ENCODE measurements around the gene ACTMAP. TPM values are rescaled to one million over a fixed set of nuclear protein-coding genes. Genes with fewer than 3 reads are reported as not detected.

Gene ACTMAP
- total RNA-seq, 2 experiments from 2014 or later = 3.9 to 5.7 TPM

GRCh38 chr19:40798683-40799557, 48.6 kb upstream of the ACTMAP start, which contains the start of gene EGLN2:
TSS of gene EGLN2 (plus strand) at chr19:40799191. CDS start at chr19:40800573, 1,382 bp downstream.
- intact Hi-C loops (cut with DNase I, micrococcal nuclease) = loop anchor here (1.0 to 2.0 kb wide), 4 partner anchors 21 to 82 kb away; partner anchors contain the start of genes ACTMAP (in 1 of the 2), COQ8B (in 1 of the 2), ITPKC (in 1 of the 2) and RAB4B (in 1 of the 2)
- Mint-ChIP-seq H3K4me3 (peak within 1 kb of the TSS; percentile 96), H3K27ac (peak within 1 kb of the TSS; percentile 98), H3K9me3 (no peaks in the 10 kb centered on the region), H3K36me3 (ENCODE audit: low read depth) (peaks cover 44% of the 10 kb centered on the region), H3K4me1 (ENCODE audit: low read depth) (peaks cover 50% of the 10 kb centered on the region), H3K27me3 (no peaks in the 10 kb centered on the region)
- H3K27me3 ChIP-seq (ENCODE audit: control insufficient read depth in 1 of 2, insufficient read depth in 2 of 2, low read length in 2 of 2) = no peaks in the 10 kb centered on the region
- H3K4me1 ChIP-seq (ENCODE audit: insufficient read depth, low read length) = peaks cover 52% of the 10 kb centered on the region
- H3K36me3 ChIP-seq (ENCODE audit: insufficient read depth, low read length) = peaks cover 15% of the 10 kb centered on the region
- peak within 1 kb of the TSS; percentile 88 to 96 for H3K27ac ChIP-seq (ENCODE audit: low read depth in 1 of 2, low read length in 2 of 2)
- POLR2A ChIA-PET = interaction anchor here (0.6 to 6.9 kb wide), 24 partner anchors 8 to 845 kb away, joined by 3 to 198 read pairs (median 6); partner anchors contain the start of genes ACTMAP, BLVRB, COQ8B and HNRNPUL1
- TF ChIP-seq, protein P1, sequence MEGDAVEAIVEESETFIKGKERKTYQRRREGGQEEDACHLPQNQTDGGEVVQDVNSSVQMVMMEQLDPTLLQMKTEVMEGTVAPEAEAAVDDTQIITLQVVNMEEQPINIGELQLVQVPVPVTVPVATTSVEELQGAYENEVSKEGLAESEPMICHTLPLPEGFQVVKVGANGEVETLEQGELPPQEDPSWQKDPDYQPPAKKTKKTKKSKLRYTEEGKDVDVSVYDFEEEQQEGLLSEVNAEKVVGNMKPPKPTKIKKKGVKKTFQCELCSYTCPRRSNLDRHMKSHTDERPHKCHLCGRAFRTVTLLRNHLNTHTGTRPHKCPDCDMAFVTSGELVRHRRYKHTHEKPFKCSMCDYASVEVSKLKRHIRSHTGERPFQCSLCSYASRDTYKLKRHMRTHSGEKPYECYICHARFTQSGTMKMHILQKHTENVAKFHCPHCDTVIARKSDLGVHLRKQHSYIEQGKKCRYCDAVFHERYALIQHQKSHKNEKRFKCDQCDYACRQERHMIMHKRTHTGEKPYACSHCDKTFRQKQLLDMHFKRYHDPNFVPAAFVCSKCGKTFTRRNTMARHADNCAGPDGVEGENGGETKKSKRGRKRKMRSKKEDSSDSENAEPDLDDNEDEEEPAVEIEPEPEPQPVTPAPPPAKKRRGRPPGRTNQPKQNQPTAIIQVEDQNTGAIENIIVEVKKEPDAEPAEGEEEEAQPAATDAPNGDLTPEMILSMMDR (IDR thresholded peaks at IDR 0.05) = no peak
- H3K9me3 ChIP-seq (ENCODE audit: control insufficient read depth in 1 of 2, insufficient read depth in 1 of 2, low read length in 2 of 2) = no peaks in the 10 kb centered on the region
- CTCF ChIA-PET = interaction anchor here (0.6 to 2.3 kb wide), 14 partner anchors 8 to 164 kb away, joined by 3 to 24 read pairs (median 5); partner anchors contain the start of genes ACTMAP, COQ8B, ITPKC and NUMBL
- ATAC-seq (ENCODE audit: poor library complexity) (peak; percentile 81), DNase-seq (peak; percentile 100)
- H3K4me3 ChIP-seq (ENCODE audit: low read length) = peak within 1 kb of the TSS; percentile 96

- Mint-ChIP-seq H3K4me3 (peak overlapping the region; percentile 92), H3K27ac (peak overlapping the region; percentile 98), H3K9me3 (no peaks in the 10 kb centered on the region), H3K36me3 (ENCODE audit: low read depth) (peaks cover 37% of the 10 kb centered on the region), H3K27me3 (no peaks in the 10 kb centered on the region), H3K4me1 (ENCODE audit: low read depth) (peaks cover 42% of the 10 kb centered on the region)
- Histone ChIP-seq H3K9me3 (ENCODE audit: control insufficient read depth in 1 of 2, insufficient read depth in 1 of 2, low read length in 2 of 2) (no peaks in the 10 kb centered on the region), H3K36me3 (ENCODE audit: insufficient read depth, low read length) (peaks cover 15% of the 10 kb centered on the region), H3K27me3 (ENCODE audit: control insufficient read depth in 1 of 2, insufficient read depth in 2 of 2, low read length in 2 of 2) (no peaks in the 10 kb centered on the region), H3K27ac (ENCODE audit: low read depth in 1 of 2, low read length in 2 of 2) (peak overlapping the region; percentile 88 to 96), H3K4me1 (ENCODE audit: insufficient read depth, low read length) (peaks cover 44% of the 10 kb centered on the region), H3K4me3 (ENCODE audit: low read length) (peak overlapping the region; percentile 64)
- POLR2A ChIA-PET = interaction anchor here (0.6 to 6.9 kb wide), 26 partner anchors 9 to 626 kb away, joined by 3 to 198 read pairs (median 5); partner anchors contain the start of genes ACTMAP, BLVRB, COQ8B and HNRNPUL1
- TF ChIP-seq, protein P1 (IDR thresholded peaks at IDR 0.05) = peak; percentile 40
- ATAC-seq (ENCODE audit: poor library complexity) (peak; percentile 37), DNase-seq (peak; percentile 53 to 89 (median 68))
- intact Hi-C loops (cut with DNase I, micrococcal nuclease) = loop anchor here in 1 of 2 experiments (1.0 to 2.0 kb wide), 3 partner anchors 20 to 81 kb away; partner anchors contain the start of genes COQ8B, ITPKC, RAB4B and SNRPA
- CTCF ChIA-PET = interaction anchor here (0.6 to 2.3 kb wide), 14 partner anchors 9 to 163 kb away, joined by 3 to 24 read pairs (median 5); partner anchors contain the start of genes ACTMAP, COQ8B, ITPKC and NUMBL
Measured at GRCh38 chr19:40797963-40798682, 47.8 kb upstream of the ACTMAP start.
